Measurements from ENCODE around the gene TMEM147.

DNA sequence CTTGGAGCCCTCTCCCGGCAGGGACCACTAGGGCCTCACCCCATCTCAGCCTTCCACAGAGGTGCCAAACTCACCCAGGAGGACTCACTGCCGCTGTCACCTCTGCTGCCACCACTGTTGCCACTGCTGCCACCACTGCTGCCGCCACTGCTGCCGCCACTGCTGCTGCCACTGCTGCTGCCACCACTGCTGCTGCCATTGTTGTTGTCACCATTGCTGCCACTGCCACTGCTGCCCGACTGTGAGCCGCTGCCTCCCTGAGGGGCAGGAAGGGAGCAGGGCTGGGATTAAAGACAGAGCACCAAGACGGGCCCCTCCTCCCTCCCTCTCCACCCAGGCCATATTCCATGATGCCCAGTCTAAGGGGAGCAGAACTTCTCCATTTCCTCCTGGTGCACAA lies 34.1 kb upstream of the TMEM147 start:
- TF ChIP-seq, protein P1, sequence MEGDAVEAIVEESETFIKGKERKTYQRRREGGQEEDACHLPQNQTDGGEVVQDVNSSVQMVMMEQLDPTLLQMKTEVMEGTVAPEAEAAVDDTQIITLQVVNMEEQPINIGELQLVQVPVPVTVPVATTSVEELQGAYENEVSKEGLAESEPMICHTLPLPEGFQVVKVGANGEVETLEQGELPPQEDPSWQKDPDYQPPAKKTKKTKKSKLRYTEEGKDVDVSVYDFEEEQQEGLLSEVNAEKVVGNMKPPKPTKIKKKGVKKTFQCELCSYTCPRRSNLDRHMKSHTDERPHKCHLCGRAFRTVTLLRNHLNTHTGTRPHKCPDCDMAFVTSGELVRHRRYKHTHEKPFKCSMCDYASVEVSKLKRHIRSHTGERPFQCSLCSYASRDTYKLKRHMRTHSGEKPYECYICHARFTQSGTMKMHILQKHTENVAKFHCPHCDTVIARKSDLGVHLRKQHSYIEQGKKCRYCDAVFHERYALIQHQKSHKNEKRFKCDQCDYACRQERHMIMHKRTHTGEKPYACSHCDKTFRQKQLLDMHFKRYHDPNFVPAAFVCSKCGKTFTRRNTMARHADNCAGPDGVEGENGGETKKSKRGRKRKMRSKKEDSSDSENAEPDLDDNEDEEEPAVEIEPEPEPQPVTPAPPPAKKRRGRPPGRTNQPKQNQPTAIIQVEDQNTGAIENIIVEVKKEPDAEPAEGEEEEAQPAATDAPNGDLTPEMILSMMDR (IDR thresholded peaks at IDR 0.05): no peak
- TF ChIP-seq EP300 (IDR thresholded peaks at IDR 0.05): no peak
- no peak for TF ChIP-seq POLR2A (IDR thresholded peaks at IDR 0.05)
- TF ChIP-seq POLR2AphosphoS5 (IDR thresholded peaks at IDR 0.05): no peak
